KMS-11 (cell line): Measurements from ENCODE around the gene TTC3.

ENCODE experiments used
- H2AFZ ChIP-seq: fragments of 200-600 bp; sonication (generic); 2 replicates; pipeline ENCODE4 v1.6.1; 2016; ENCODE audit warnings: antibody characterized with exemption, mixed run types, low read depth
- H3K27ac ChIP-seq: fragments of 200-600 bp; sonication (generic); 2 replicates; pipeline ENCODE4 v1.6.1; 2016; ENCODE audit warnings: mild to moderate bottlenecking, mixed run types
- H3K27me3 ChIP-seq: fragments of 200-600 bp; sonication (generic); 2 replicates; pipeline ENCODE4 v1.6.1; 2017; ENCODE audit warnings: mild to moderate bottlenecking, low read depth, mixed run types, moderate library complexity; ENCODE audit not compliant: insufficient read depth
- H3K36me3 ChIP-seq: fragments of 200-600 bp; sonication (generic); 2 replicates; pipeline ENCODE4 v1.6.1; 2017; ENCODE audit warnings: mild to moderate bottlenecking, mixed run types; ENCODE audit not compliant: insufficient read depth
- H3K4me1 ChIP-seq: fragments of 200-600 bp; sonication (generic); 2 replicates; pipeline ENCODE4 v1.6.1; 2016; ENCODE audit warnings: mild to moderate bottlenecking, low read depth, mixed run types; ENCODE audit not compliant: poor library complexity, severe bottlenecking
- H3K4me2 ChIP-seq: fragments of 200-600 bp; sonication (generic); 2 replicates; pipeline ENCODE4 v1.7.0; 2016; ENCODE audit warnings: mild to moderate bottlenecking, mixed run types
- H3K4me3 ChIP-seq: fragments of 200-600 bp; sonication (generic); IDR thresholded peaks from 2 replicates; pipeline ENCODE4 v1.6.1; 2017; ENCODE audit warnings: low read depth, low read length, mixed read lengths; ENCODE audit not compliant: insufficient read depth
- H3K79me2 ChIP-seq: fragments of 200-600 bp; sonication (generic); 2 replicates; pipeline ENCODE4 v1.6.1; 2016; ENCODE audit warnings: low read depth, mixed run types; ENCODE audit not compliant: insufficient read depth
- H3K9ac ChIP-seq: fragments of 200-600 bp; sonication (generic); 2 replicates; pipeline ENCODE4 v1.6.1; 2016; ENCODE audit warnings: mild to moderate bottlenecking, mixed run types
- H4K20me1 ChIP-seq: fragments of 200-600 bp; sonication (generic); 2 replicates; pipeline ENCODE4 v1.6.1; 2016; ENCODE audit warnings: mild to moderate bottlenecking, mixed run types; ENCODE audit not compliant: insufficient read depth
- CTCF ChIP-seq: fragments of 200-600 bp; sonication (generic); conservative IDR thresholded peaks from 2 replicates; pipeline ENCODE4 v1.6.1; 2017; ENCODE audit warnings: low read depth, mild to moderate bottlenecking, antibody characterized with exemption, low read length, moderate library complexity, mixed read lengths

The TTC3 gene

GRCh38 chr21:37192019-37192418 lies 119.0 kb downstream of the TTC3 start:
- peaks cover 3% of the 10 kb centered on the region; the same call in 1 of the 2 replicates for H3K36me3 ChIP-seq
- H3K79me2 ChIP-seq, result no peaks in the 10 kb centered on the region
- no peak overlapping the region for H3K9ac ChIP-seq

GRCh38 chr21:37193006-37193405 lies 120.0 kb downstream of the TTC3 start:
- Histone ChIP-seq H3K27me3 (no peaks in the 10 kb centered on the region), H3K36me3 (no peaks in the 10 kb centered on the region; the same call in 1 of the 2 replicates), H3K4me1 (no peaks in the 10 kb centered on the region), H3K4me2 (no peak overlapping the region), H3K4me3 (no peak overlapping the region), H3K9ac (no peak overlapping the region), H3K27ac (no peak overlapping the region), H3K79me2 (no peaks in the 10 kb centered on the region), H2AFZ (no peak overlapping the region), H4K20me1 (no peaks in the 10 kb centered on the region)
- TF ChIP-seq CTCF, result no peak

More at GRCh38 chr21:37192019-37192418, 119.0 kb downstream of the TTC3 start:
- no peak overlapping the region for H3K27ac ChIP-seq
- H2AFZ ChIP-seq, result no peak overlapping the region
- H3K27me3 ChIP-seq, result no peaks in the 10 kb centered on the region
- H3K4me3 ChIP-seq, result no peak overlapping the region
- H3K4me2 ChIP-seq, result no peak overlapping the region
- TF ChIP-seq CTCF, result no peak
- no peaks in the 10 kb centered on the region for H3K4me1 ChIP-seq
- no peaks in the 10 kb centered on the region for H4K20me1 ChIP-seq

DNA sequence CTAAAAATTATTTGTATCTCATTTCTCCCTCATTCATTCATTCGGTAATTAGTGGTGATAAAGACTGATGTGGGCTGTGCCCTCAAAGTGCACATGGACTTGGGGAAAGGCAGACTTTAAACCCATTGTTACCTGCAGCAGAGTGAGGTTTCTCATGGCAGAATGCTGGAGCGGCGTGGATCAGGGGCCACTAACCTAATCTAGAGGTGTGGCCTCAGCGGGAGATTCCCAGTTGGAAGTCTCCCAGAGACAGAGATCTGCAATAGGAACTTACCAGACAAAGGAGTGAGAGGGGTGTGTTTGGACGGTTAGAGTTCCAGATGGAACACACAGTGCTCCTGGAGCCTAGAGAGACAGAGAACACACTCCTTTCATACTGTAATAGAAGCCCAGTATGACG lies 120.6 kb downstream of the TTC3 start:
- Histone ChIP-seq H3K4me3 (no peak overlapping the region), H3K27ac (no peak overlapping the region), H3K9ac (no peak overlapping the region), H2AFZ (no peak overlapping the region), H3K4me1 (no peaks in the 10 kb centered on the region), H3K36me3 (no peaks in the 10 kb centered on the region; the same call in 1 of the 2 replicates), H4K20me1 (no peaks in the 10 kb centered on the region), H3K79me2 (no peaks in the 10 kb centered on the region), H3K27me3 (no peaks in the 10 kb centered on the region), H3K4me2 (no peak overlapping the region)
- TF ChIP-seq CTCF, result no peak

DNA sequence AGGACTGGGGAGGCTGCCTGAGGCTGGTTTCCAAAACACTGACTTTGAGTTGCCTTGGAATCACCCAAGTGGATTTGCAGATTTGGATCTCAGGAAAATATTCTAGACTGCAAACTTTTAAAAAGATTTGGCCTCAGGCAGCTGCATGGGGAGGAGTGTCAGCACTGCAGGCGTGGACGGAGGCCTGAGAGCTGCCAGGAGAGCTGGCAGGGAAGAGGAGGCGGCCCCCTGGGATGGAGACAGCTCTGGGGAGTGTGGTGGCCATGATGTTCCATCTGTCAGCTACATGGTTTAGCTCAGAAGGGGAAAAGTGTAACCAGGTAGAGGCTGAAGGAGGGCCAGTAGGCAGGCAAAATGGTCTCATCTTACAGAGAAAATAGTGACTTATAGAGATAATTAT lies 122.0 kb downstream of the TTC3 start:
- Histone ChIP-seq H3K4me1 (no peaks in the 10 kb centered on the region), H3K9ac (no peak overlapping the region), H3K27me3 (no peaks in the 10 kb centered on the region), H4K20me1 (no peaks in the 10 kb centered on the region), H3K79me2 (no peaks in the 10 kb centered on the region), H3K27ac (no peak overlapping the region), H3K36me3 (no peaks in the 10 kb centered on the region), H3K4me2 (no peak overlapping the region), H3K4me3 (no peak overlapping the region), H2AFZ (no peak overlapping the region)
- no peak for TF ChIP-seq CTCF
